Activated T-helper 1 cell treated with anti-CD3 and anti-CD28 coated beads, Interleukin-12 subunit alpha, Interleukin-12 subunit beta, Interleukin-2, Interleukin-4 antibody, amounts not matched to agents 30 ng/mL and 10 ng/mL and 1 ng/mL, durations not matched to agents 14 hours and 24 hours and 36 hours (primary cell): ENCODE results near the gene GGCT. TPM values are rescaled to one million over a fixed set of nuclear protein-coding genes. Genes with fewer than 3 reads are reported as not detected.
"Not testable (repeated sequence)": the region's sequence is repeated elsewhere in the genome, so short reads cannot be mapped to it uniquely, and the experiment has no call there.

Experiments used
- DNase-seq: peaks from one replicate; pipeline ENCODE4 v3.0.0; 2021; ENCODE audit warnings: low spot score
- H3K27ac Mint-ChIP-seq: one replicate; pipeline ENCODE4 v1.8.0; 2021; ENCODE audit warnings: mild to moderate bottlenecking, mixed read lengths
- H3K27me3 Mint-ChIP-seq: one replicate; pipeline ENCODE4 v1.8.0; 2022; ENCODE audit warnings: mild to moderate bottlenecking, moderate library complexity, mixed read lengths; ENCODE audit not compliant: insufficient read depth
- H3K36me3 Mint-ChIP-seq: one replicate; pipeline ENCODE4 v1.8.0; 2021; ENCODE audit warnings: low read depth, mixed read lengths
- H3K4me1 Mint-ChIP-seq: one replicate; pipeline ENCODE4 v1.8.0; 2021; ENCODE audit warnings: low read depth, mixed read lengths
- H3K4me3 Mint-ChIP-seq: one replicate; pipeline ENCODE4 v1.8.0; 2021; ENCODE audit warnings: mild to moderate bottlenecking, moderate library complexity, mixed read lengths
- H3K9me3 Mint-ChIP-seq: one replicate; pipeline ENCODE4 v1.8.0; 2021; ENCODE audit warnings: mixed read lengths
- intact Hi-C: fragments of 100-400 bp; cut with micrococcal nuclease; formaldehyde crosslinking; loops from one replicate; pipeline ENCODE4 v1.15.1; 2024
- total RNA-seq: library from RNA; stranded (reverse); gene quantifications from 2 replicates; pipeline ENCODE4 v1.2.3, GENCODE V29; 2022

GGCT gene
- total RNA-seq, 1 donor from 2014 or later = 75.4 TPM

GRCh38 chr7:30530373-30530772 is 25.7 kb upstream of the GGCT start:
- H3K36me3 Mint-ChIP-seq = peaks cover 2% of the 10 kb centered on the region
- H3K27me3 Mint-ChIP-seq = no peaks in the 10 kb centered on the region
- no peak overlapping the region for H3K4me3 Mint-ChIP-seq
- no peak for DNase-seq
- H3K9me3 Mint-ChIP-seq = no peaks in the 10 kb centered on the region
- no peak overlapping the region for H3K27ac Mint-ChIP-seq
- intact Hi-C loops = no loop called here
- H3K4me1 Mint-ChIP-seq = peaks cover 4% of the 10 kb centered on the region

DNA sequence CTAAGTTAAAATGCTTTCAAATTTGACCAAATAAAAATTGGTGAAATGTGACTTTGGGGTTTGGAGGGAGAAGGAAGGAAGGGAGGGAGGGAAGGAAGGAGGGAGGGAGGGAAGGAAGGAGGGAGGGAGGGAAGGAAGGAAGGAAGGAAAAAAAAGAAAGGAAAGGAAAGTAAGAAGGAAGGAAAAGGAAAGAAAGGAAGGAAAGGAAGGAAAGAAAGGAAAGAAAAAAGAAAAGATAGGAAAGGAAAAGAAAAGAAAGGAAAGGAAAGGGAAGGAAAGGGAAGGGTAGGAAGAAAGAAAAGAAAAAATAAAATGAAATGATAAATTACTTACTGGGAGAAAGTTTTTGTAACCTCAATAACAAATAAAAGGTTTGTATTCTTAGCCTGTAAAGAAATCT is 24.1 kb upstream of the GGCT start:
- intact Hi-C loops = no loop called here
- H3K27me3 Mint-ChIP-seq = no peaks in the 10 kb centered on the region
- no peak overlapping the region for H3K27ac Mint-ChIP-seq
- no peaks in the 10 kb centered on the region for H3K9me3 Mint-ChIP-seq
- H3K4me1 Mint-ChIP-seq = peaks cover 4% of the 10 kb centered on the region
- DNase-seq = no peak
- no peaks in the 10 kb centered on the region for H3K36me3 Mint-ChIP-seq
- H3K4me3 Mint-ChIP-seq = no peak overlapping the region

DNA sequence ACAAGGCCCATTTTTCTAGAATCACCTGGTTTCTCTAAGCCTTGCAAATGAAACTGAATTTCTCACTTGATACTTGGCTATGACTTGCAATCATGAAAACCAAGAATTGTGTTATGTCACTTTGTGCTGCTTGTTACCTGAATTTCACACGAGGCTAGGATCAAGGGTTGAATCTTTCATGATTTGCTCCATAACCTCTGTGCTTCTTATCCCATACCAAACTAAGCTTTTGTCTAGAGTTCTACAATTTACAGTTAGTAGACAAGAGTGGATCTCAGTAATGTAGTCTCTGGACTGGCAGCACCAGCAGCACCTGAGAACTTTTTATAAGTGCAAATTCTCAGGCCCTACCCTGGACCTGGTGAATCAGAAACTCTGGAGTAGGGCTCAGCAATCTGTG is 22.7 kb upstream of the GGCT start:
- H3K36me3 Mint-ChIP-seq, H3K9me3 Mint-ChIP-seq, intact Hi-C loops, H3K27ac Mint-ChIP-seq, H3K27me3 Mint-ChIP-seq, H3K4me1 Mint-ChIP-seq, H3K4me3 Mint-ChIP-seq, DNase-seq: not testable (repeated sequence)

DNA sequence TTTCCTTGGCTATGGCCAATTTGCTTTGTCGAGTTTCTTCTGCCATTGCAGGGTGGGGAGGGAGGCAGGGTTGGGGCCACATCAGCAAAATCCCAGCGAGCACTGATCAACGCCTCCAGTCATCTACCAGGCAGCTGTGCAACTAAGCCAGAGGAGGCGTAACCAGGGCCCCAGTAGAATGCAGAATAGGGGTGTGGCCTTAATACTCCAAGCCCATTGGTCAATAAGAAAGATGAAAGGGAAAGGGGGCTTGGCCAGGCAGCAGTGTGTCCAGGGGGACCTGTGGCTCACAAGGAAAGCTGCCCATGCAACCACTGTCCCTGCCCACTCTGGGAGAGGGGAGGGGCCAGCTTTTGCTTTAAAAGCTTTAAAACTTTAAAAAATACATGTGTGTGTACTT is 21.5 kb upstream of the GGCT start:
- H3K27me3 Mint-ChIP-seq = no peaks in the 10 kb centered on the region
- no peak overlapping the region for H3K4me3 Mint-ChIP-seq
- peaks cover 1% of the 10 kb centered on the region for H3K4me1 Mint-ChIP-seq
- intact Hi-C loops = no loop called here
- no peak for DNase-seq
- H3K27ac Mint-ChIP-seq = no peak overlapping the region
- H3K36me3 Mint-ChIP-seq = peaks cover 2% of the 10 kb centered on the region
- no peaks in the 10 kb centered on the region for H3K9me3 Mint-ChIP-seq

DNA sequence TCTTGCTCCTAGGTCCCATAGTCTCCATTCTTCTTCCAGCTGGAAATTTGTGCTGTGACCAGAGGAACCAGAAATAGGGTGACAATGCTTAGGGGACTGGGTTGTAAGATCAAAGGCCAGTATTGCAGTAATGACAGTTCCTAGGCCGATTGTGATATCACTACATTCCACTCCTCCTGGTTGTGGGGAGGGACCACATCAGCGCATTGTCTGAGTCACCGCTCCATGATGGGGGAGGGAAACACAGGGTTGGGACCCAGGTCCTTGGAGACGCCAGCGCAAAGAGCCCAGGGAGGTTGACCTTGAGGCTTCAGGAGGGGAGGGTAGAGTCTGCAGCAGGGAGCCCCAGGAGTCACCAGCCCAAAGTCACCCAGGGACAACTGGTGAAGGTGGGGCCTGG is 20.8 kb upstream of the GGCT start:
- H3K27ac Mint-ChIP-seq = no peak overlapping the region
- no peaks in the 10 kb centered on the region for H3K4me1 Mint-ChIP-seq
- no peak overlapping the region for H3K4me3 Mint-ChIP-seq
- H3K36me3 Mint-ChIP-seq = peaks cover 2% of the 10 kb centered on the region
- DNase-seq = no peak
- no peaks in the 10 kb centered on the region for H3K9me3 Mint-ChIP-seq
- intact Hi-C loops = no loop called here
- no peaks in the 10 kb centered on the region for H3K27me3 Mint-ChIP-seq

- H3K27ac Mint-ChIP-seq = no peak overlapping the region
- no peaks in the 10 kb centered on the region for H3K4me1 Mint-ChIP-seq
- H3K4me3 Mint-ChIP-seq = no peak overlapping the region
- H3K27me3 Mint-ChIP-seq = no peaks in the 10 kb centered on the region
- DNase-seq = no peak
- H3K9me3 Mint-ChIP-seq = no peaks in the 10 kb centered on the region
- intact Hi-C loops = no loop called here
- H3K36me3 Mint-ChIP-seq = peaks cover 2% of the 10 kb centered on the region
These were observed 19.9 kb upstream of the GGCT start for GRCh38 chr7:30524545-30524944.

DNA sequence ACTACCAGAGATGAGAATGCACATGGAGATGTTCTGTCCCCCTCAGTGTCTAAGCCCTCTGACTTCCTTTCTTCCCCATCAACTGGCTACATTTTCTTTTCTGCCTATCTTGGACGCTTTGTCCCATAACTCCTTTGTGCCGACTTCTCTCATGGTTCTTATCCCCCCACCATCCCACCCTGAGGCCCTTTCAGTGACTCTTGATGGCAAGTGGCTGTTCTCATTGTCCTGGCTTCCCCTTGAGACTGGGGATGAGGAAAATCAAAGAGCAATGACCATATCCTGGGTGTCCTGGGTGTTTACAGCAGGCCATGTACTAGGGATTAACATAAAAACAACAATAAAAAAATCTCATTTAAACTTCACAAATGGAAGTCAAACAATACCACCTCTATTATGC is 18.8 kb upstream of the GGCT start:
- H3K9me3 Mint-ChIP-seq = no peaks in the 10 kb centered on the region
- no peak overlapping the region for H3K27ac Mint-ChIP-seq
- H3K36me3 Mint-ChIP-seq = peaks cover 2% of the 10 kb centered on the region
- intact Hi-C loops = no loop called here
- no peaks in the 10 kb centered on the region for H3K4me1 Mint-ChIP-seq
- no peak overlapping the region for H3K4me3 Mint-ChIP-seq
- no peak for DNase-seq
- H3K27me3 Mint-ChIP-seq = no peaks in the 10 kb centered on the region

GRCh38 chr7:30522159-30522558 is 17.5 kb upstream of the GGCT start:
- H3K9me3 Mint-ChIP-seq = no peaks in the 10 kb centered on the region
- H3K4me3 Mint-ChIP-seq = no peak overlapping the region
- DNase-seq = no peak
- H3K27me3 Mint-ChIP-seq = no peaks in the 10 kb centered on the region
- H3K36me3 Mint-ChIP-seq = peaks cover 2% of the 10 kb centered on the region
- H3K27ac Mint-ChIP-seq = no peak overlapping the region
- intact Hi-C loops = no loop called here
- H3K4me1 Mint-ChIP-seq = no peaks in the 10 kb centered on the region

- no peaks in the 10 kb centered on the region for H3K27me3 Mint-ChIP-seq
- H3K36me3 Mint-ChIP-seq = peaks cover 2% of the 10 kb centered on the region
- intact Hi-C loops = no loop called here
- no peak overlapping the region for H3K27ac Mint-ChIP-seq
- no peaks in the 10 kb centered on the region for H3K9me3 Mint-ChIP-seq
- DNase-seq = no peak
- H3K4me1 Mint-ChIP-seq = no peaks in the 10 kb centered on the region
- H3K4me3 Mint-ChIP-seq = no peak overlapping the region
These were observed 16.9 kb upstream of the GGCT start for GRCh38 chr7:30521532-30521931.

GRCh38 chr7:30519122-30519521 is 14.5 kb upstream of the GGCT start:
- DNase-seq = no peak
- Mint-ChIP-seq H3K27ac (no peak overlapping the region), H3K4me1 (no peaks in the 10 kb centered on the region), H3K27me3 (no peaks in the 10 kb centered on the region), H3K36me3 (peaks cover 2% of the 10 kb centered on the region), H3K9me3 (no peaks in the 10 kb centered on the region), H3K4me3 (no peak overlapping the region)
- intact Hi-C loops = no loop called here

- intact Hi-C loops = no loop called here
- DNase-seq = no peak
- H3K4me1 Mint-ChIP-seq = no peaks in the 10 kb centered on the region
- H3K4me3 Mint-ChIP-seq = no peak overlapping the region
- H3K9me3 Mint-ChIP-seq = no peaks in the 10 kb centered on the region
- H3K27me3 Mint-ChIP-seq = no peaks in the 10 kb centered on the region
- no peaks in the 10 kb centered on the region for H3K36me3 Mint-ChIP-seq
- H3K27ac Mint-ChIP-seq = no peak overlapping the region
These were observed 11.1 kb upstream of the GGCT start for GRCh38 chr7:30515761-30516160.

GRCh38 chr7:30514776-30515175 is 10.1 kb upstream of the GGCT start:
- no peak overlapping the region for H3K4me3 Mint-ChIP-seq
- no peaks in the 10 kb centered on the region for H3K36me3 Mint-ChIP-seq
- H3K27me3 Mint-ChIP-seq = no peaks in the 10 kb centered on the region
- intact Hi-C loops = no loop called here
- no peaks in the 10 kb centered on the region for H3K4me1 Mint-ChIP-seq
- no peaks in the 10 kb centered on the region for H3K9me3 Mint-ChIP-seq
- H3K27ac Mint-ChIP-seq = no peak overlapping the region
- no peak for DNase-seq

DNA sequence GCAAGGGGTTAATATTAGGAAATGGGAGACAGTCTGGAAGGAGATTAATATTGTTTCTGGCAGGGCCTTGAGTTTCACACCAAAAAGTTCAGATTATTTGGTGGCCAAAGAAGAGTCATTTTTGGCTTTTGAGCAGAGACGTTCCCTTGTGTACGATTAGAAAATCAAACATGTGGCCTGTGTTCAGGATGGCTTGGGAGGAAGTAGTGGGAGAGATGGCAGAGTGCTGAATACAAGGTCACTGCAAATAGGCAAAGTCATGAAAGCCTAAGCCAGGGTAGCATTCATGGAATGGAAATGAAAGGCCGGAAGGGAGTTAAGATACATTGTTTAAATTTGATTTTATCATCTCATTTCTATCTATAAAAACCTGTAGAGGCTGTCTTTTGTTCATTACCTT is 9.5 kb upstream of the GGCT start:
- Mint-ChIP-seq H3K4me3 (no peak overlapping the region), H3K36me3 (no peaks in the 10 kb centered on the region), H3K9me3 (no peaks in the 10 kb centered on the region), H3K4me1 (no peaks in the 10 kb centered on the region), H3K27ac (no peak overlapping the region), H3K27me3 (no peaks in the 10 kb centered on the region)
- intact Hi-C loops = no loop called here
- no peak for DNase-seq

DNA sequence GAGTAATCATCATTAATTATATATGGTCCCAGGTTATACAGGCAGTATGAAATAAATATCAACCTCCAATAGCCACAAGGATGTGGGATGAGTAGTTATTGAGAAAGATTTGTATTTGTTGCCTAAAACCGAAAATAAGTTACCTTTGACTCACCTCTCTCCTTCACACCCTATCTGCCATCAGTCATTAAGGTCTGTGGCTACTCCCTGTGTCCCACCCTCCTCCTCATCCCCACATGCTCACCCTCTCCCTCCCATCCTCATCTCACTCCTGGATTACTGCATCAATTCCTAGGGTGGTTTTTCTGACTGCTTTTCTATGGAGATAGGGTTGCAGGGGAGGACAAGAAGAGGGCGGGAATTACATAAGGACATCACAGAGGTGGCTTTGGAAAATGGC is 9.1 kb upstream of the GGCT start:
- Mint-ChIP-seq H3K27ac (no peak overlapping the region), H3K4me3 (no peak overlapping the region), H3K36me3 (no peaks in the 10 kb centered on the region), H3K27me3 (no peaks in the 10 kb centered on the region), H3K4me1 (no peaks in the 10 kb centered on the region), H3K9me3 (no peaks in the 10 kb centered on the region)
- no peak for DNase-seq
- intact Hi-C loops = no loop called here
